Stimulated activated CD8-positive, alpha-beta memory T cell treated with anti-CD3 and anti-CD28 coated beads, Interleukin-2, amount 100 ng/mL, for 1 hour (primary cell): ENCODE measurements around the gene ATP6V0C.
"Not testable (repeated sequence)": the region's sequence is repeated elsewhere in the genome, so short reads cannot be mapped to it uniquely, and the experiment has no call there.

Source experiments
- DNase-seq, 2 donors: peaks; one replicate each; pipeline ENCODE4 v3.0.0-alpha.2; 2020; ENCODE audit warnings: low read depth in 2 of 2

The ATP6V0C gene

DNA sequence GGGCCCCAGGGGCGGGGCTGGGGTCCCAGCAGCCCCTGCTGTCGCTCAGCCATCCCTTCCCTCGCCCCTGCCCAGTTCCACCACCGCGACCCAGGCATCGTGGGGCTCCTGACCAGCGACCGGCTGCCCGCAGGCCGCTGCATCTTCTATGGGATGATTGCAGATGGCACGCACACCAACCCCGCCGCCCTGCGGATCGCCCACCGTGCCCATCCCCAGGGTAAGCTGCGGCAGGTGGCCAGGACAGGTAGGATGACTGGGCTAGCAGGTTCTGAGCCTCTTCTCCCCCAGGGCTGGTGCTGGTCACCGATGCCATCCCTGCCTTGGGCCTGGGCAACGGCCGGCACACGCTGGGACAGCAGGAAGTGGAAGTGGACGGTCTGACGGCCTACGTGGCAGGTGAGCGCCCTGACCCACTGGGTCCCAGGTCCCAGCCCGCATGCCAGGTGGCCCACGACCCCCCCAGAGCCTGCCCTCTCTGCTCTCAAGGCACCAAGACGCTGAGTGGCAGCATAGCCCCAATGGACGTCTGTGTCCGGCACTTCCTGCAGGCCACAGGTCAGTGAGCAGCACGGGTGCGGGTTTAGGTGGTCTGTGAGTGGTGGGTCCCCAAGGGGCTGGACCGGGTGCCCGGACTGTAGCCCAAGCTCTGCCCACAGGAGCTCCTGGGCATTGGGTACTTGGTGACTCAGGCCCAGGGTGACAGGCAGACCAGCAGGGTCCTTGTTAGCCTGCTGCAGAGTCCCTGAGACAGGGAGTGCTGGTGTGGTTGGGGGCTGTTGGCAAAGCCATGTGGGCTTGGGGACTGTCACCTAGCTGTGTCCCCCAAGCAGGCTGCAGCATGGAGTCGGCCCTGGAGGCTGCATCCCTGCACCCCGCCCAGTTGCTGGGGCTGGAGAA is 14.7 kb downstream of the ATP6V0C start:
- DNase-seq = no peak

DNA sequence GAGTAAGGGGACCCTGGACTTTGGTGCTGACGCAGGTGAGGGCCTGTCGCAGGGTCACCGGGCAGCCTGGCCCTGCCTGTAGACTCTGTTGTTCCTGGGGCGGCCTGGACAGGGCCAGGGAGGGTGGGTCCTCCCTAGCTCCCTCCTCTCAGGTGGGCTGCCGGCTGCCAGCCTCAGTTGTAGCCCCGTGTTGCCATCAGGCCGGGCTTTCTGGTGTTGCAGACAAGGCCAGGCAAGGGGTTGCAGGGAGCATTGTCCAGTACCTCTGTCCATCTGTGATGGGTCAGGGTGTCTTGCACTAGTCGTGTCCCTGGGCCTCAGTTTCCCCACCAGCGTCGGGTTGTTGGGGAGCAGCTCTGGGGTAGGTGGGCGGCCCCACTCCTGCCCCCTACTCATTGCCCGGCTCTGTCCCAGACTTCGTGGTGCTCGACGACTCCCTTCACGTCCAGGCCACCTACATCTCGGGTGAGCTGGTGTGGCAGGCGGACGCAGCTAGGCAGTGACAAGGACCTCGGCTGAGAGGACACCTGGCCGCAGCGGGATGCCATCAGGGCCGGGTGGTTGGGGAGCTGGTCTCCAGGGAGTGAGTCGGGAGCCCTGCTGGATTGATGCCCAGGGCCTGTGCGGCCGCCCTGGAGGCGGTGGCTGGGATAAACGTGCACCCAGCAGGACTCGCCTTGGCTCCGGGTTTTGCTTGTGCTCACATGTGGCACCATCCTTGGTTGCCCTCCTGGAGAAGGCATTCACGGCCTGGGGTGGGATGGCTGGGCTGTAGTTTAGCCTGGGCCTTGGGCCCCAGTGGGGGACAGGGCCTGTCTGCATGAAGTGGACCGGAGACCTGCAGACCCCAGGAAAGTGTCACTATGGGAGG is 15.5 kb downstream of the ATP6V0C start:
- no peak for DNase-seq

DNA sequence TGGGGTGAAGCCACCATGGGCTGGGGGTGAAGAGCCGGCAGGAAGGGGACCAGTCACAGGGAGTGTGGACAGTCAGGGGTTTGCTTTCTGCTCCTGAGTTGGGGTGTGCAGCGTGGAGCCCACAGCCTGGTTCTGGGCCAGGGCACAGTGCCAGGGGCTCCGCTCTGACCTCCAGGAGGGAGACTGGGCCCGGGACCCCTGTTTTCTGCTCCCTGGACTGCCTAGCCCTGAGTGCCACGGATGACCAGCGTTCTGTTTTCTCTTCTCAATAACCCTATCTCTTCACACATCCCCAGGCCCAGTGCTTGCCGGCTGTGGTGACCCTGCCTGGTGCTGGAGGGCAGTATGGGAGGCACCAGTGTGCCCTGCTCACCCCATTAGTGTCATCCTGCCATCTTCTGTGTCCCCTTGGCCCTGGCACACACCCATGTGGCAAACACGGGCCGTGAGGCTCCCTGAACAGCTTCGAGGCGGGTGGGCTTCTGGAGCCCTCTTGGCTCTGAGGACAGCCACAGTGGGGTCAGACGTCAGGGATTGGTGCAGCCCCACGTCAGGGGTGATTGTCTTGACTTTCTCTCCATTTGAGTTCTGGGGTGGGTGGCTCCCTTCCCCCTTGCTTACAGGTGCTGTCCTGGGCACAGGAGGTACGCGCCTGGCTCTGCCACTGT is 16.3 kb downstream of the ATP6V0C start:
- no peak for DNase-seq

DNA sequence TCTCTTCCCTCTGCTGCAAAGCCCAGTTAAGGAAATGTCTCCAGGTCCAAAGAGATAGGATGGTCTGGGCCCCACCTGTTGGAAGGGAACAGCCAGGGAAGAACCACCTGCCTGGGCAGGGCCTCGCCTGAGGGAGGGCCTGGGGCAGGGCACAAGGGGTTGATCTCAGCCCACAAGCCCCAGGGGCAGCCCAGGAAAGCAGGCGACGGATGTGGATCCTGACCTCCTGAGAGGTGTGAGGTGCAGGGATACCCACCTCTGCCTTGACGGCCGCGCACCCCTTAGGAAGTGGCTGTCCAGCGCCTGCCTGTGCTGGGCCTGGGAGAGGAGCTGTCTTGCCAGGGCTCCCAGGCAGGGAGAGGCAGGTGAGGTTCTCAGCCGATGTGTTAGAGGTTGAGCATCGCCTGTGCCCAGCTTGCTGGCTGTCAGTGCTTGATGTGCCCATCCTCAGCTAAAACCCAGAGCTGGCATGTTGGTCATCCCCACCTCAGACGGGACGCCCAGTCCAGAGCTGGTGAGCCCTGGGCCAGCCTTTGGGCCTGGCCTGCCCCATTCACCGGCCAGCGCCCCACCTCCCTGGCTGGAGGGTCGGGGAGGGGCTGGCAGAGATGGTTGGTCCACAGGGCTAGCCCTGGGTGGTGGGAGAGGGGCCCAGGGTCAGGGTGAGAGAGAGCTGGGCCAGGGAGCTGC is 17.0 kb downstream of the ATP6V0C start:
- no peak for DNase-seq

DNA sequence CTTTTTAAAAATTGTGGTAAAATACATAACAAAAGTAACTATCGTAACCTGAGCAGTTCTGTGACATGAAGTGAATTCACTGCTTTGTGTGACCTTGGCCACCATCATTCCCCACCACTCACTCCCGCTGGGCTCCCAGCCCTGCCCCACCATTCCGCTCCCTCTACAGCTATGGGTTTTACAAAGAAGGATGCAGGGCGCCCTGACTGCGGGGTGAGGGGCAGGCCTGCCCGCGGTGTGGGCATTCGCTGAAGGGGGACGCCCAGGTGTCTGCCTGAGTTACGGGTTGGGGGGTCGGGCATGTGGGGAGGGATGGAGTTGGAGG is 17.6 kb downstream of the ATP6V0C start, which contains the start of gene CEMP1:
Gene CEMP1 (minus strand): TSS at position 38 of the 325 bp plus-strand sequence. CDS start 335 bp downstream, outside the sequence.
- DNase-seq = no peak

DNA sequence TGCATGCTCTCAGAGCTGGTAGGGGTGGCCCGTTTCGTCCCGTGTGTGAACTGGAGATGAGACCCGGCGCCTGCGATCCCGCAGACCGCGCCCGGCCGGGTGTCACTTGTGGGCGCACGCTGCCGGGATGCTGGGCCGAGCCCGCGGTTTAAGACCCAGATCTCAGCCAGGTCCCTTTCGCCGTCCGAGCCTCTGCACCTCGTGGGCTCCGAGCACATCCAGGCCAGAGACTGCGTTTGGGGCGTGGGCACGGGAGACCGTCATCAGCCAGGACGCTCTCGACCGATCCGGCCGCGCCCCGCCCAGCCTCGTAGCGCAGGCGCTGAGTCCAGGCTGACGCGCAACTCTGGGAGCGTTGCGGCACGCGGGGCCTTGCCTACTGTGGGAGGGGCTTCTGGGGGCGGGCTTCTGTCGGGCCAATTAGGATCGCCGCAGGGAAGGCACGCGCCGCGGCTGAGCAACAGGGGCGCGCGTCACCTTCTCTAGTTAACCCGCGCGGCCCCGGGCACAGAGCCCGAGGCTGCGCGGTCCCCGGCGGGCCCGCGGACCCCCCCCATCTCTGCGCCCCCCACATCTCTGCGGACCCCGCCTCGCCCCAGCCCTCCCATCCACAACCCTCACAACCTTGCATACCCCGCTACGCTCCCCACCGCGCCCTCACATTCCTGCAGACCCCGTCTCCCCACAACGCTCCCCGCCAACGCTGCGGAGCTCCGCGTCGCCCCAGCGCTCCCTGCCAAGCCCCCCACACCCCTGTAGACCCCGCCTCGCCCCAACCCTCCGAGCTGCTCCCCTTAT is 18.1 kb downstream of the ATP6V0C start:
- DNase-seq = peak; percentile 90 to 96

DNA sequence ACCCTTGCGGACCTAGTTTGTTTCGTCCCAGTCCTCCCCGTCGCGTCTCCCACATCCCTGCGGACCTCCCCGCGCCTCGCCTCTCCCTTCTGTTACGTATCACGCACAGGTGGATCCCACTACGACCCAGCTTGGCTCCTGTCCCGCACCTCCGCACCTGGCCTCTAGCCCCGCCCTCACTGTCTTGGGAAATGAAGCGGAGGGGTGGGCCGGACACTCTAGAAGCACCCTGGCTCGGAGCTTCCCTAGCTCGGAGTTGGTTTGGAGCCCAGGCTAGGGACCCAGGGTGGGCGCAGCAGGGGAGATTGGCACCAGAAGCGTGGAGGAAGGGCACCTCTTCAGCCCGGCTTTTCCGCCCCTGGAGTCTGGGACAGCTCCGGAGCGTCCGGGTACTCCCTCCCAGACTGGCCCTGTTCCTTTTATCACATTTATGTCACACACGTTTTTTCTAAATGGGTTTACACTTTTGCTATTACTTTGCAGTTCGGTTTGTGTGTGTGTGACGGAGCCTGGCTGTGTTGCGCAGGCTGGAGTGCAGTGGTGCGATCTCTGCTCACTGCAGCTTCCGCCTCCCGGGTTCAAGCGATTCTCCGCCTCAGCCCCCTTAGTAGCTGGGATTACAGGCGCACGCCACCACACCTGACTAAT is 18.9 kb downstream of the ATP6V0C start:
- no peak for DNase-seq

DNA sequence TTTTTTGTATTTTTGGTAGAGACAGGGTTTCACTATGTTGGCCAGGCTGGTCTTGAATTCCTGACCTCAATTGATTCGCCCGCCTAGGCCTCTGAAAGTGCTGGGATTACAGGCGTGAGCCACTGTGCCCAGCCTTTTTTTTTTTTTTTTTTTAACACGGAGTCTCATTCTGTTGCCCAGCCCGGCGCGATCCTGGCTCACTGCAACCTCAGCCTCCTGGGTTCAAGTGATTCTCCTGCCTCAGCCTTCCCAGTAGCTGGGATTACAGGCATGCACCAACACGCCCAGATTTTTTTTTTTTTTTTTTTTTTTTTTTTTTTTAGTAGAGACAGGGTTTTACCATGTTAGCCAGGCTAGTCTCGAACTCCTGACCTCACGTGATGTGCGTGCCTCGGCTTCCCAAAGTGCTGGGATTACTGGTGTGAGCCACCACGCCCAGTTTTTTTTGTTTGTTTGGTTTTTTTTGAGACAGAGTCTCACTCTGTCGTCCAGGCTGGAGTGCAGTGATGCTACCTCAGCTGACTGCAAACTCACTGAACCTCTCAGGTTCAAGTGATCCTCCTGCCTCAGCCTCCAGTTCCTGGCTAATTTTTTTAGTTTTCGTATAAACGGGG is 19.5 kb downstream of the ATP6V0C start:
- not testable (repeated sequence) for DNase-seq

DNA sequence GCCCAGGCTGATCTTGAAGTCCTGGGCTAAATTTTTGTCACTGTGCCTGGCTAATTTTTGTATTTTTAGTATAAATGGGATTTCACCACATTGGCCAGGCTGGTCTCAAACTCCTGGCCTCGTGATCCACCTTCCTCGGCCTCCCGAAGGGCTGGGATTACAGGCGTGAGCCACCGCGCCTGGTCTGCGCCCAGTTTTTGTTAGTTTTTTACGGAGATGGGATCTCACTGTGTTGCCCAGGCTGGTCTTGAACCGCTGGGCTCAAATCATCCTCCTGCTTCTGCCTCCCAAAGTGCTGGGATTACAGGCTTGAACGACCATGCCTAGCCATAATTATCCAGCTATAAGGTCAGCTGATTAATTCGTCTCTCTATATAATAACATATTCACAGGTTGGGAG is 20.2 kb downstream of the ATP6V0C start:
- no peak for DNase-seq

DNA sequence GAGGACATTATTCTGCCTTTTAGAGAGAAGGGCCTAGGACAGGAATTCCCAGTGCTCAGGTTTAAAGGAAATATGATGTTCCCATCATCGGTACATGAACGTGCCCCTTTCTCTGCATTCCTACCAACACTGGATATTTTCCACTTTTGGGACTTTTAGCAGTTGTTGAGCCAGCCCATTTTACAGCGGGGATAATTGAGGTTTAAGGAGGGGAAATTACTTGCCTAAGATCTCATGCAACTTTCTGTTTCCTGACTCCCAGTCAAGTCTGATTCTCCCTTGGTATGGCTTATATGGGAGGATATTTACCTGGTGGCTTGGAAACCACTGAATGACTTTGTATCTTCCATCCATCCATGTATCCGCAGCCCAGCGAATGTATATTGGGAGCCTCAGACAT is 20.6 kb downstream of the ATP6V0C start:
- not testable (repeated sequence) for DNase-seq

DNA sequence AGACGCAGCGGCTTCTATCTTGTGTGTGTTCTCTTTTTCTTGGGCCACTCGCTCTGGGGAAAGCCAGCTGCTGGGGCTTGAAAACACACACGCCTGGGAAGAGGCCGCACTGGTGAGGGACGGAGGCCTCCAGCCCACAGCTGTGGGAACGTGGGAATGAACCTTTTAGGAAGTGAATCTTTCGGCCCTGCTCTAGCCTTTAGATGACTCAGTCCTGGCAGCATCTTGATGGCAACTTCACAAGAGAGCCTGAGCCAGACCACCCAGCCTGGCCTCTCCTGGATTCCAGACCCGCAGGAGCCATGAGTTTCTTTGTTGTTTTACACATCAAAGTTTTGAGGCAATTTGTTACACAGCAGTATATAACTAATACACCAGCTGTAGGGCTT is 21.9 kb downstream of the ATP6V0C start:
- no peak for DNase-seq

DNA sequence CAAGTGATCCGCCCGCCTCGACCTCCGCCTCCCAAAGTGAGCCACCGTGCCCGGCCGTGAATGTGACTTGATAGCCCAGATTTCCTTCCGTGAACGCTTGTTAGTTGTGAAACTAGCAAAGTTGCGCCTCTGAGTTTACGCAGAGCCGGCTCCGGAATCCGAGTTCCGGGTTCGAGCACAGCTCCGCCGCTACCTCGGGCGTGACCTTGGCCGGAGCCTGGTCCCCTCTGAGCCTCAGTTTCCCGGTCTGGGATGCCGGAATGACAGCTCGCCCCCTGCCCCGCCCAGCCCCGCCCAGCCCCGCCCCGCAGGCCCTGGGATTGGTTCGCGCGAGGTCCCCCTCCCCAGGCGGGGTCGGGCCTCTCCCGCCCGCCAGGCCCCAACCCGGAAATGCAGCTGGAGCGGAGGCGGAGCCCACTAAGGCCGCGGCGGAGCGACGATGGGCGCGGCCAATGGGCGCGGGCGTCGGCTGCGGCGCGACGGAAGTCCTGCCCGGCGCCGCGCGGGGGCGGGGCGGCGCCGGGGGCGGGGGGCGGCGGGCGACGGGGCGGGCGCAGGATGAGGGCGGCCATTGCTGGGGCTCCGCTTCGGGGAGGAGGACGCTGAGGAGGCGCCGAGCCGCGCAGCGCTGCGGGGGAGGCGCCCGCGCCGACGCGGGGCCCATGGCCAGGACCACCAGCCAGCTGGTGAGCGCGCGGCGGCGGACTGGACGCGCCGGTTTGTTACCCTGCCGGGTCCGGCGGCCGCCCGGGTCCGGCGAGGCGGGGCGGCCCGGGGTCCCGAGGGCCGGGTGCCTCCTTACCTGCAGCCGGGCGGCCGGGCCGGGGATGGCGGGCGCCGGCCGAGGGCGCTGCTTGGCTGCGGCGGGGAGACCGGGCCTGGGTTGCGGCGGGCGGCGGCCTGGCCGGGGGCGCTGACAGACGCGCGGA is 24.0 kb downstream of the ATP6V0C start, which contains the start of gene PDPK1:
Gene PDPK1 (plus strand): TSS at position 571 of the 929 bp plus-strand sequence. CDS start 92 bp downstream, at position 663.
- peak; percentile 81 to 86 for DNase-seq

DNA sequence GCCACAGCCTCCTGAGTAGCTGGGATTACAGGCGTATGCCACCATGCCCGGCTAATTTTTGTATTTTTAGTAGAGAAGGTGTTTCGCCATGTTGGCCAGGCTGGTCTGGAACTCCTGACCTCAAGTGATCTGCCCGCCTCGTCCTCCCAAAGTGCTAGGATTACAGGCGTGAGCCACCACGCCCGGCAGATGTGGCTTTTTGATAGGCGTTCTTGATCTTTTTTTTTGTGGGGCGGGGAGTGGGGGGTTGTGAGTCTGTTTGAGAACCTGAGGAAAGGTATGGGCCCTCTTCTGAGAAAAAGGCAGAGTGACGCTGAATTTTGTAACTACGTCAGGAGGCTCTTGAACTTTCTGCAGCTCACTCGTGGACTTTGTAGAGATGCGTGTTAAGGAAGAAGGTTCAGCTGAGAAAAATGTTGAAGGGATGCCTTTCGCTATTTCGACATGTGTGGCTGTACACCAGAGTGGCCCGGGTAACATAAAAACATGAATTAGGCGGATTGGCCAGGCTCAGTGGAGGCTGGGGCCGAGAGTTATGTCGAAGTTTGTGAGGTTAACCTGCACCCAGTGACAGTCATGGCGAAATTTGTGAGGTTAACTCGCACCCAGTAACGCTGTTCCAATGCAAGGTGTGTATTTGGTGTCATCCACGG is 25.6 kb downstream of the ATP6V0C start:
- DNase-seq = not testable (repeated sequence)

DNA sequence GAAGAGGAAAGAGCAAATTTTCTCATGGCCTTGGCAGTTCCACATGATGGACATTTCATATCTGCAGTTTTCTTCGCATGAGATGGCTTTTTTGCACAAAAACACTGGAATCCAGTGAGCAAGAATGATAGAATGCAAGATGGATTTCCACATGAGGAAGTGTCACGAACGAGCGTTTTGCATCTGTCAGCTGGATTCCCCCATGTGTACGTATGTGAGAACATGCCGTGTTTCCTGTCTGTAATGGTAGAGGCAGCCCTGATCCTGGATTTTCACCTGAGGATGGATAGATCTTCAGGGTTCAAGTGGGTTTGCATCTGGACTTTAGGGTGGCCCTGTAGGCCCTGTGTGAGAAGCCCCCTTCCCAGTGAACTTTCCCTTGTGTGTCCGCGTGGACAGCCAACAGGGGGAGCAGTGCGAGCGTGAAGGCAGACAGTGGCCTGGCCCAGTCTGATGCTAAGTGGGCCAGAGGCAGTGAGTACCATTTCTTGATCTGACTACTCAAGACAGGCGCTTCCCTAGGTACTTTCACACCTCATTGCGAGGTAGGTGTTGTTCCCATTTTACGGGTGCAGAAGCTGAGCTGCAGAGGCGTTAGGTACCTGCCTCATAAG is 26.2 kb downstream of the ATP6V0C start:
- DNase-seq = not testable (repeated sequence)

DNA sequence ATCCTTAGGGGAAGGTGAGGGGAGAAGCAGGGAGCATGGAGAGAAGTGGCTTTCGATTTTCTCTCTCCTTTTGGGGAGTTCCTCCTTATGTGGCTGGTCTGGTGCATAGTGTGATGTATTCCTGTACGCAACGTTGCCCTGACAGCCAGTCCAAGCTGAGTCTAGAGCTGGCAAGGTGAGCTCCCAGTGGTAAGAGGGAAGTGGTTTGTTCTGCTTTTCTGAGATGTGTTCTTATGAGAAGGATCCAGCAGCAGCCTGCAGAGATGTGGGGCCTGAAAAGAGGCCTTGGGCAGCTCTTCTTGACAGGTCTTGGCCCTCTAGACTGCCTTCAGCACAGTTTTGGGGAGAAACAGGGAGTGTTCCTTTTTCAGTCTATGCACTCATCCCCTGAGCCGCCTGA is 27.2 kb downstream of the ATP6V0C start:
- DNase-seq = not testable (repeated sequence)

DNA sequence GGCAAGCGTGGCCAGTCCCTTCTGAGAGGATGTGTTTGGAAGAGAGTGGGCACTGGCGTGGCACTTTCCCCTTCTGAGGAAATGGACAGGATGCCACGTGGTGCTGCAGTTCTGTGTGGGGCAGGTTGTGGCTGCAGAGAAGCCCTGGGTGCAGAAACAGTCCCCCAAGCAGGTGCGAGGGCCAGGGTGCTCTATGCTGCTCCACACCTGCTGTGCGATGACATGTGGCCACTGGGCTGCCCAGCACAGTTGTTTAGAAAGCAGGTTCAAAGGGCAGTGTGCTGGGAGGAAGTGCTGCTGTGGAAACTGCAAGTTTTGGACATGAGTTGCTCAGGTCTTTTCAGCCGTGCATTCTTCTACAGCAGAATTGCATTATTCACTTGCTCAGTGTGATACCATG is 27.7 kb downstream of the ATP6V0C start:
- DNase-seq = not testable (repeated sequence)

DNA sequence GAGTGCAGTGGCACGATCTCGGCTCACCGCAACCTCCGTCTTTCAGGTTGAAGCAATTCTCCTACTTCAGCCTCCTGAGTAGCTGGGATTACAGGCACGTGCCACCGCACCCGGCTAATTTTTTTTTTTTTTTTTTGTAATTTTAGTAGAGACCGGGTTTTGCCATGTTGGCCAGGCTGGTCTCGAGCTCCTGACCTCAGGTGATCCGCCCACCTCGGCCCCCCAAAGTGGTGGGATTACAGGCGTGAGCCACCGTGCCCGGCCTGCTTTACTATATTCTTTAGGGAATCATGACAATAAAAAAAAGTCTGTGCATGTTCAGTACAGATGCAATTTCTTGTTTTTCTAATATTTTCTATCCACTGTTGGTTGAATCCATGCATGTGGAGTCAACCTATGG is 30.0 kb downstream of the ATP6V0C start:
- DNase-seq = not testable (repeated sequence)
